DND-41 (cell line): ENCODE data around the gene SLC39A11.
"Not testable (repeated sequence)": the region's sequence is repeated elsewhere in the genome, so short reads cannot be mapped to it uniquely, and the experiment has no call there.

ENCODE experiments used
- ATAC-seq: fragments of 200-7000 bp; cut with Tn5 transposase; 3 replicates; pipeline ENCODE4 v1.9.1; 2021; ENCODE audit warnings: low read depth; ENCODE audit not compliant: insufficient read depth
- DNase-seq: peaks from one replicate; pipeline ENCODE4 v3.0.0-alpha.2; 2020
- H2AFZ ChIP-seq: 2 replicates; pipeline ENCODE4 v1.6.0; 2012; ENCODE audit warnings: low read depth, low read length
- H3K27ac ChIP-seq: 2 replicates; pipeline ENCODE4 v1.5.1; 2012; ENCODE audit warnings: low read length, inconsistent platforms
- H3K27me3 ChIP-seq: fragments of 200-600 bp; sonication (generic); 2 replicates; pipeline ENCODE4 v1.6.0; 2012; ENCODE audit warnings: low read length, mild to moderate bottlenecking, inconsistent platforms; ENCODE audit not compliant: insufficient read depth, poor library complexity
- H3K36me3 ChIP-seq: 2 replicates; pipeline ENCODE4 v1.5.1; 2012; ENCODE audit warnings: low read length, inconsistent platforms; ENCODE audit not compliant: insufficient read depth
- H3K4me1 ChIP-seq: 2 replicates; pipeline ENCODE4 v1.5.1; 2012; ENCODE audit warnings: mild to moderate bottlenecking, low read length; ENCODE audit not compliant: insufficient read depth
- H3K4me2 ChIP-seq: 2 replicates; pipeline ENCODE4 v1.6.0; 2012; ENCODE audit warnings: mild to moderate bottlenecking, moderate library complexity, low read length, inconsistent platforms; ENCODE audit not compliant: insufficient read depth
- H3K4me3 ChIP-seq, 2 experiments: fragments of 200-600 bp in 1 of 2; shearing (Covaris generic) in 1 of 2; 2 replicates each; pipeline ENCODE4 v1.5.1; 2012 to 2016; ENCODE audit warnings: inconsistent platforms in 2 of 2, low read length in 2 of 2, mild to moderate bottlenecking in 2 of 2, low read depth in 1 of 2, moderate library complexity in 1 of 2
- H3K79me2 ChIP-seq: 2 replicates; pipeline ENCODE4 v1.6.0; 2012; ENCODE audit warnings: low read length, inconsistent platforms; ENCODE audit not compliant: insufficient read depth
- H3K9ac ChIP-seq: 2 replicates; pipeline ENCODE4 v1.6.0; 2012; ENCODE audit warnings: low read depth, mild to moderate bottlenecking, inconsistent platforms, low read length, moderate library complexity
- H3K9me3 ChIP-seq: 2 replicates; pipeline ENCODE4 v1.5.1; 2012; ENCODE audit warnings: low read length, moderate library complexity, mild to moderate bottlenecking, inconsistent platforms; ENCODE audit not compliant: insufficient read depth, severe bottlenecking
- H4K20me1 ChIP-seq: 2 replicates; pipeline ENCODE4 v1.6.0; 2012; ENCODE audit warnings: low read length; ENCODE audit not compliant: insufficient read depth
- EZH2 ChIP-seq: IDR thresholded peaks from 3 replicates; pipeline ENCODE4 v1.6.1; 2012; ENCODE audit warnings: borderline replicate concordance, low read depth, mild to moderate bottlenecking, moderate library complexity, low read length, inconsistent platforms; ENCODE audit not compliant: severe bottlenecking
- TF ChIP-seq, protein P1 (sequence below): IDR thresholded peaks from 2 replicates; pipeline ENCODE4 v1.5.1; 2012; ENCODE audit warnings: borderline replicate concordance, low read length, moderate library complexity, mild to moderate bottlenecking; ENCODE audit not compliant: poor library complexity, severe bottlenecking; ENCODE audit errors: extremely low read depth

The SLC39A11 gene

DNA sequence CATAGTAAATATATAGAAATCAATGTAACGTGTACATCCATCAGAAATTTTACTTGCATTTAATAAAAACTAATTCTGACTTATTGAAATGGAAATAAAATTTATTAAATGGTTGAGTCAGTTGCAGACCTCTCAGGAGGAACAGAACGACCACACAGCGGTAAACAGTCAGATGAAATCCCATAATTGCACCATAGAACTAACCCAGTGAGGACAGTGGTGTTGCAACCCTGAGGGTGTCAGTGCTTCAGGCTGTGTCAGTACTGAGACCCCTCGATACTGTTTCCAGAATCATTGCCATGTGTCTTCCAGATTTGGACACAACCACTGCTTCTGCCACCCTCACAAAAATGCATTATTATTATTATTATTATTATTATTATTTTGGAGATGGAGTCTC, 43.3 kb upstream of the SLC39A11 start:
- no peaks in the 10 kb centered on the region for H3K4me1 ChIP-seq
- H3K4me2 ChIP-seq, result no peak overlapping the region
- no peak overlapping the region for H3K9ac ChIP-seq
- no peak for DNase-seq
- no peak overlapping the region for H3K4me3 ChIP-seq
- ATAC-seq, result no peak
- H4K20me1 ChIP-seq, result no peaks in the 10 kb centered on the region
- no peaks in the 10 kb centered on the region for H3K36me3 ChIP-seq
- no peaks in the 10 kb centered on the region for H3K27me3 ChIP-seq
- no peak for TF ChIP-seq EZH2
- TF ChIP-seq, protein P1, sequence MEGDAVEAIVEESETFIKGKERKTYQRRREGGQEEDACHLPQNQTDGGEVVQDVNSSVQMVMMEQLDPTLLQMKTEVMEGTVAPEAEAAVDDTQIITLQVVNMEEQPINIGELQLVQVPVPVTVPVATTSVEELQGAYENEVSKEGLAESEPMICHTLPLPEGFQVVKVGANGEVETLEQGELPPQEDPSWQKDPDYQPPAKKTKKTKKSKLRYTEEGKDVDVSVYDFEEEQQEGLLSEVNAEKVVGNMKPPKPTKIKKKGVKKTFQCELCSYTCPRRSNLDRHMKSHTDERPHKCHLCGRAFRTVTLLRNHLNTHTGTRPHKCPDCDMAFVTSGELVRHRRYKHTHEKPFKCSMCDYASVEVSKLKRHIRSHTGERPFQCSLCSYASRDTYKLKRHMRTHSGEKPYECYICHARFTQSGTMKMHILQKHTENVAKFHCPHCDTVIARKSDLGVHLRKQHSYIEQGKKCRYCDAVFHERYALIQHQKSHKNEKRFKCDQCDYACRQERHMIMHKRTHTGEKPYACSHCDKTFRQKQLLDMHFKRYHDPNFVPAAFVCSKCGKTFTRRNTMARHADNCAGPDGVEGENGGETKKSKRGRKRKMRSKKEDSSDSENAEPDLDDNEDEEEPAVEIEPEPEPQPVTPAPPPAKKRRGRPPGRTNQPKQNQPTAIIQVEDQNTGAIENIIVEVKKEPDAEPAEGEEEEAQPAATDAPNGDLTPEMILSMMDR, result no peak
- H3K27ac ChIP-seq, result no peak overlapping the region
- H3K79me2 ChIP-seq, result no peaks in the 10 kb centered on the region
- no peaks in the 10 kb centered on the region for H3K9me3 ChIP-seq
- H2AFZ ChIP-seq, result no peak overlapping the region

DNA sequence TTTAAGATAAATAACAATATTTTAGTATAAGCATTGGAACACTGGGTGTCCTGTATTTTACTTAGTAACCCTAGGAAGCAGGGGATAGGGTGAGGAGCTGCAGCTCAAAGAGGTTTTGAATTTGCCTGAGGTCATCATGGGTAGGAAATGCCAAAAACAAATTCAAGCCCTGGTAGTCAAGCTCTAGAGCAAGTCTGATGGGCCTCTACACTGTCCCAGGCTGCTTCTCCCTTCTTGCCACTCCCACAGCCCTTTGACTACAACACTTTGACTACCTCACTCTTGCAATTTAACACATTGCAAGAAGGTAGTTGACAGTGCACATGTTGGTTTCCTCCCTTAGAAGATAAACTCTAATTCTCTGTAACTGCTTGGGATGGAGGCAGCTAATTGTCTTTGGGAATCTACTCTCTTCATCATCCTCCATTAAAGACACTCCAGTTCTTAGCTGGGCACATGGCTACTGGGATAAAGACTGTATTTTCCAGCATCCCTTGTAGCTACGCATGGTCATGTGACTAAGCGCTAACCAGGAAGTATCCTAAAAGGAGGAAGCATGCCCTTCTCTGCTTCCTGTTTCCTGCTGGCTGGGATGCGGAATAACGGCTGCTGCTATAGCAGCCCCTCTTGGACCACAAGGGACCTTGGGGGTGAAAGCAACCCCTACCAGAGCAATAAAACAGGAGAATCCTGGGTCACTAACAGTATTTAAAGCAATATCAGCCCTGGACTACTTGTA, 41.6 kb upstream of the SLC39A11 start:
- H3K4me1 ChIP-seq, result no peaks in the 10 kb centered on the region
- DNase-seq, result no peak
- no peak overlapping the region for H3K9ac ChIP-seq
- no peak for ATAC-seq
- no peaks in the 10 kb centered on the region for H3K27me3 ChIP-seq
- H4K20me1 ChIP-seq, result no peaks in the 10 kb centered on the region
- no peak overlapping the region for H3K4me2 ChIP-seq
- H3K9me3 ChIP-seq, result no peaks in the 10 kb centered on the region
- H3K4me3 ChIP-seq, result no peak overlapping the region
- no peaks in the 10 kb centered on the region for H3K79me2 ChIP-seq
- TF ChIP-seq, protein P1, result no peak
- TF ChIP-seq EZH2, result no peak
- peak overlapping the region; percentile 62 for H2AFZ ChIP-seq
- H3K27ac ChIP-seq, result no peak overlapping the region
- H3K36me3 ChIP-seq, result no peaks in the 10 kb centered on the region

DNA sequence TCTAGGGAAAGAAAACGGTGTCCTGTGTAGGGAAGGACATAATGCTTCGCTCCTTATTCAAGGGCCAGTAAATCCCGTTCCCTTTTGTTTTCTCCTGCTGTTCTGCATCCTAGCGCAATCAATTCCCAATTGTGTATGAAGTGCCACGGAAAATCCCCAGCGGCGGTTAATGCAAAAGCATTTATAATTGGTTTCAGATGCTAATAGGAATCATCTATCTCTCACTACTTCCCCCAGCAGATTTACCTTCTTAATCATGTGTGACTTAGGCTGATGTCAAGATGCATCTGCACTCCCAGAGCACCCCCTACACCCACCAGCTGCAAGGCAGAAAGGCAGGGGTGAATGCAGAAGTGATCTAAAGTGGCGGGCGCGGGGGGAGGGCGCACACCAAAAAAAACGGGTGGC, 39.6 kb upstream of the SLC39A11 start:
- Histone ChIP-seq H3K27me3 (no peaks in the 10 kb centered on the region), H3K79me2 (no peaks in the 10 kb centered on the region), H2AFZ (no peak overlapping the region), H3K9ac (no peak overlapping the region), H3K4me1 (no peaks in the 10 kb centered on the region), H4K20me1 (no peaks in the 10 kb centered on the region), H3K9me3 (no peaks in the 10 kb centered on the region), H3K36me3 (no peaks in the 10 kb centered on the region), H3K4me3 (no peak overlapping the region), H3K27ac (no peak overlapping the region), H3K4me2 (no peak overlapping the region)
- ATAC-seq (no peak), DNase-seq (no peak)
- no peak for TF ChIP-seq EZH2
- TF ChIP-seq, protein P1, result no peak

DNA sequence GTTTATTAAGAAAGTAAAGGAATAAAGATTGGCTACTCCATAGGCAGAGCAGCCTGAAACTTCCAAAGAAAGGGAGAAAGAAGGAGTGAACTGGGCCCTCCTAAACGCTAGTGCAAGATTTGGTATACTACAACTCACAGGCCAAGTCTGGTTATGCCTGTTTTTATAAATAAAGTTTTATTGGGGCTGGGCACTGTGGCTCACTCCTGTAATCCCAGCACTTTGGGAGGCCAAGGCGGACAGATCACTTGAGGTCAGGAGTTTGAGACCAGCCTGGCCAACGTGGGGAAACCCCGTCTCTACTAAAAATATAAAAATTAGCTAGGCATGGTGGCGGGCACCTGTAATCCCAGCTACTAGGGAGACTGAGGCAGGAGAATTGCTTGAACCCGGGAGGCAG, 39.0 kb upstream of the SLC39A11 start:
- not testable (repeated sequence) for H3K4me2 ChIP-seq, H3K27me3 ChIP-seq, ATAC-seq

More for the DNA sequence above, 39.0 kb upstream of the SLC39A11 start:
- H3K4me1 ChIP-seq, H3K27ac ChIP-seq, H3K79me2 ChIP-seq, H4K20me1 ChIP-seq, DNase-seq, H3K36me3 ChIP-seq, H2AFZ ChIP-seq, H3K9ac ChIP-seq, H3K4me3 ChIP-seq, H3K9me3 ChIP-seq: not testable (repeated sequence)
